Measurements from ENCODE around the gene PLA2G1B.

Gene PLA2G1B

DNA sequence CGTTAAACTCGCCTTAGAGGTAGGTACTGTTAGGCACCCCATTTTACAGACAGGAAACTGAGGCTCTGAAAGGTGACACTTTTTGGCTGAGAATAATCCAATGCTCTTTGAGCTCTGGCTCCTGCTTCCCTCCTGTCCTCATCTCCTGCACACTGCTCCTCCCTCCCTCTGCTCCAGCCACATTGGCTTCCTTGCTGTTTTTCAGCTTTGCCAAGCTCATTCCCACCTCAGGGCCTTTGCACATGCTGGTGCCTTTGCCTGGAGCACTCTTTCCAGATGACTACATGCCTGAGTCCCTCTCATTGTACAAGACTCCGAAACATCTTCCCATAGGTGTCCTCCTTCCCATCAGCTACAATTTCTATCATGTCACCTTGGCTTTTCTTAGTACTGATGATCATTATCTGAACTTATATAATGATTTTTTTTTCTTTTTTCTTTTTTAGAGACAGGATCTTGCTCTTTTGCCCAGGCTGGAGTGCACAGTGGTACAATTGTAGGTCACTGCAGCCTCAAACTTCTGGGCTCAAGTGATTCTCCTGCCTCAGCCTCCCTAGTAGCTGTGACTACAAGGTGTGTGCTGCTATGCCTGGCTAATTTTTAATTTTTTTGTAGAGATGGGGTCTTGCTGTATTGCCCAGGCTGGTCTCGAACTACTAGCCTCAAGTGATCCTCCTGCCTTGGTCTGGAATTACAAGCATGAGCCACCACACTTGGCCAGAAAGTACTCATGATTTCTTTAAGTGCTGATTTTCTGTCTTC lies 26.2 kb upstream of the PLA2G1B start:
- H3K27ac ChIP-seq (ENCODE audit: low read length): no peak overlapping the region
- H3K36me3 ChIP-seq (ENCODE audit: insufficient read depth, low read length): no peaks in the 10 kb centered on the region
- no peak for TF ChIP-seq EZH2 (IDR thresholded peaks at IDR 0.05; ENCODE audit: borderline replicate concordance, low read depth, low read length, severe bottlenecking)
- TF ChIP-seq, protein P1, sequence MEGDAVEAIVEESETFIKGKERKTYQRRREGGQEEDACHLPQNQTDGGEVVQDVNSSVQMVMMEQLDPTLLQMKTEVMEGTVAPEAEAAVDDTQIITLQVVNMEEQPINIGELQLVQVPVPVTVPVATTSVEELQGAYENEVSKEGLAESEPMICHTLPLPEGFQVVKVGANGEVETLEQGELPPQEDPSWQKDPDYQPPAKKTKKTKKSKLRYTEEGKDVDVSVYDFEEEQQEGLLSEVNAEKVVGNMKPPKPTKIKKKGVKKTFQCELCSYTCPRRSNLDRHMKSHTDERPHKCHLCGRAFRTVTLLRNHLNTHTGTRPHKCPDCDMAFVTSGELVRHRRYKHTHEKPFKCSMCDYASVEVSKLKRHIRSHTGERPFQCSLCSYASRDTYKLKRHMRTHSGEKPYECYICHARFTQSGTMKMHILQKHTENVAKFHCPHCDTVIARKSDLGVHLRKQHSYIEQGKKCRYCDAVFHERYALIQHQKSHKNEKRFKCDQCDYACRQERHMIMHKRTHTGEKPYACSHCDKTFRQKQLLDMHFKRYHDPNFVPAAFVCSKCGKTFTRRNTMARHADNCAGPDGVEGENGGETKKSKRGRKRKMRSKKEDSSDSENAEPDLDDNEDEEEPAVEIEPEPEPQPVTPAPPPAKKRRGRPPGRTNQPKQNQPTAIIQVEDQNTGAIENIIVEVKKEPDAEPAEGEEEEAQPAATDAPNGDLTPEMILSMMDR (IDR thresholded peaks at IDR 0.05; ENCODE audit: borderline replicate concordance, extremely low read depth, low read length, poor library complexity, severe bottlenecking): no peak
- peaks cover 4% of the 10 kb centered on the region for H3K27me3 ChIP-seq (ENCODE audit: insufficient read depth, low read length, poor library complexity)
- peaks cover 2% of the 10 kb centered on the region; the same call in 1 of the 2 replicates for H3K4me1 ChIP-seq (ENCODE audit: insufficient read depth, low read length)
- DNase-seq (no peak), ATAC-seq (ENCODE audit: insufficient read depth, low read depth) (no peak)
- no peak overlapping the region for H3K9ac ChIP-seq (ENCODE audit: low read depth, low read length)
- H3K9me3 ChIP-seq (ENCODE audit: insufficient read depth, low read length, severe bottlenecking): no peaks in the 10 kb centered on the region
- H3K79me2 ChIP-seq (ENCODE audit: insufficient read depth, low read length): no peaks in the 10 kb centered on the region
- no peak overlapping the region for H3K4me2 ChIP-seq (ENCODE audit: insufficient read depth, low read length)
- H2AFZ ChIP-seq (ENCODE audit: low read depth, low read length): no peak overlapping the region
- no peak overlapping the region for H3K4me3 ChIP-seq (ENCODE audit: low read depth in 1 of 2, low read length in 2 of 2)
- no peaks in the 10 kb centered on the region for H4K20me1 ChIP-seq (ENCODE audit: insufficient read depth, low read length)

DNA sequence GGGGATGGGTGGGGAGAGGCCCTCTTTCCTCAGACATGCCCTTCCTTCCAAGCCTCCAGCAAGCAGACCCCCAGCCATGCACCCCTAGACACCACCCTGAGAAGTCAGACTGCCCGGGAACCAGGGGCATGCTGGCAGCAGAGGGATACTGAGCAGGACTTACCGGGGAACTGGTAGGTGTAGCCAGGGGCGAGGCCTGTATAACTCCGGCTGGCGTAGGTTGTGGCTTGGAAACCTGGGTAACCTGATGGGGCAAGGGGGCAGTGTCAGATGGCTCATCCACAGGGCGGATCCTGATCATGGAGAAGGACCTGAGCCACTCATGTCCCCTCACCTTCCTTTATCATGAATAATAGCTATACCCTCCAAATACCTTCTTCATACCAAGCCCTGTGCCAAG lies 25.6 kb upstream of the PLA2G1B start:
- ATAC-seq (ENCODE audit: insufficient read depth, low read depth): no peak
- H3K27ac ChIP-seq (ENCODE audit: low read length): no peak overlapping the region
- TF ChIP-seq, protein P1 (IDR thresholded peaks at IDR 0.05; ENCODE audit: borderline replicate concordance, extremely low read depth, low read length, poor library complexity, severe bottlenecking): no peak
- TF ChIP-seq EZH2 (IDR thresholded peaks at IDR 0.05; ENCODE audit: borderline replicate concordance, low read depth, low read length, severe bottlenecking): no peak
- H2AFZ ChIP-seq (ENCODE audit: low read depth, low read length): no peak overlapping the region
- no peak overlapping the region for H3K4me2 ChIP-seq (ENCODE audit: insufficient read depth, low read length)
- H4K20me1 ChIP-seq (ENCODE audit: insufficient read depth, low read length): no peaks in the 10 kb centered on the region
- no peak overlapping the region for H3K9ac ChIP-seq (ENCODE audit: low read depth, low read length)
- H3K79me2 ChIP-seq (ENCODE audit: insufficient read depth, low read length): no peaks in the 10 kb centered on the region
- peaks cover 2% of the 10 kb centered on the region; the same call in 1 of the 2 replicates for H3K4me1 ChIP-seq (ENCODE audit: insufficient read depth, low read length)
- H3K9me3 ChIP-seq (ENCODE audit: insufficient read depth, low read length, severe bottlenecking): no peaks in the 10 kb centered on the region
- no peaks in the 10 kb centered on the region for H3K36me3 ChIP-seq (ENCODE audit: insufficient read depth, low read length)
- H3K27me3 ChIP-seq (ENCODE audit: insufficient read depth, low read length, poor library complexity): no peaks in the 10 kb centered on the region
- no peak overlapping the region for H3K4me3 ChIP-seq (ENCODE audit: low read depth in 1 of 2, low read length in 2 of 2)
- DNase-seq: no peak

DNA sequence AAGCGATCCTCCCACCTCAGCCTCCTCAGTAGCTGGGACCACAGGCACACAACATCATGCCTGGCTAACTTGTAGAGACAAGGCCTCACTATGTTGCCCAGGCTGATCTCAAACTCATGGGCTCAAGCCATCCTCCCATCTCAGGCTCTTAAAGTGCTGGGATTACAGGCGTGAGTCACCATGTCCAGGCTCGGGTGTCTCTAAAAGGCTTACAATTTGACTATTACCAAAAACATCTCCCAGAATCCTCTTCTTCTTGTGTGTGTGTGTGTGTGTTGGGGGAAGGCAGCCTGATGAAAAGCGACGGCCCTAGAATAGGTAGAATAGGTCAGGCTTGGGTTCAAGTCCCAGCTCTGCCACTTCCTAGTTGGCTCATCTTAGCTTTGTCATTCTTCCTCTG lies 24.5 kb upstream of the PLA2G1B start:
- Histone ChIP-seq H3K27ac (ENCODE audit: low read length) (no peak overlapping the region), H3K9ac (ENCODE audit: low read depth, low read length) (no peak overlapping the region), H3K4me3 (ENCODE audit: low read depth in 1 of 2, low read length in 2 of 2) (no peak overlapping the region), H3K4me1 (ENCODE audit: insufficient read depth, low read length) (peaks cover 2% of the 10 kb centered on the region; the same call in 1 of the 2 replicates), H3K9me3 (ENCODE audit: insufficient read depth, low read length, severe bottlenecking) (no peaks in the 10 kb centered on the region), H3K79me2 (ENCODE audit: insufficient read depth, low read length) (no peaks in the 10 kb centered on the region), H3K4me2 (ENCODE audit: insufficient read depth, low read length) (no peak overlapping the region), H4K20me1 (ENCODE audit: insufficient read depth, low read length) (no peaks in the 10 kb centered on the region), H2AFZ (ENCODE audit: low read depth, low read length) (no peak overlapping the region), H3K36me3 (ENCODE audit: insufficient read depth, low read length) (no peaks in the 10 kb centered on the region), H3K27me3 (ENCODE audit: insufficient read depth, low read length, poor library complexity) (no peaks in the 10 kb centered on the region)
- TF ChIP-seq, protein P1 (IDR thresholded peaks at IDR 0.05; ENCODE audit: borderline replicate concordance, extremely low read depth, low read length, poor library complexity, severe bottlenecking): no peak
- TF ChIP-seq EZH2 (IDR thresholded peaks at IDR 0.05; ENCODE audit: borderline replicate concordance, low read depth, low read length, severe bottlenecking): no peak
- ATAC-seq (ENCODE audit: insufficient read depth, low read depth) (no peak), DNase-seq (no peak)
